ENCODE measurements around the gene FAM90A26. TPM values are rescaled to one million over a fixed set of nuclear protein-coding genes. Genes with fewer than 3 reads are reported as not detected.
A peak's percentile ranks its signal among the peaks of the same experiment; 100 is the strongest.
"Not testable (repeated sequence)": the region's sequence is repeated elsewhere in the genome, so short reads cannot be mapped to it uniquely, and the experiment has no call there.

Gene FAM90A26
- polyA plus RNA-seq, 1 of the 3 experiments (the other 2 are of a cell fraction): not detected

GRCh38 chr4:9146967-9147366 lies 23.2 kb upstream of the FAM90A26 start:
- no peaks in the 10 kb centered on the region for H3F3A ChIP-seq (replicated peaks; ENCODE audit: insufficient read depth)
- no peaks in the 10 kb centered on the region for H3K9me2 ChIP-seq
- 77% methylated on average over 9 of the region's 9 CpGs for WGBS (ENCODE audit: low lambda C conversion rate)
- TF ChIP-seq CHD2 (IDR thresholded peaks at IDR 0.05; ENCODE audit: low read length, partially characterized antibody): no peak
- no peak for TF ChIP-seq SMC3 (IDR thresholded peaks at IDR 0.05; ENCODE audit: low read depth, low read length)
- TF ChIP-seq TAF1 (IDR thresholded peaks at IDR 0.05; ENCODE audit: borderline replicate concordance, low read depth, low read length): no peak
- no peak for TF ChIP-seq USF2 (IDR thresholded peaks at IDR 0.05; ENCODE audit: borderline replicate concordance, low read depth, low read length)
- TF ChIP-seq RXRA (IDR thresholded peaks at IDR 0.05; ENCODE audit: borderline replicate concordance, low read depth): no peak
- no peak for TF ChIP-seq TEAD4 (IDR thresholded peaks at IDR 0.05; ENCODE audit: borderline replicate concordance, insufficient read depth)
- no peak overlapping the region for H3K9ac ChIP-seq
- H3K9me3 ChIP-seq: no peaks in the 10 kb centered on the region
- H3K4me3 ChIP-seq (ENCODE audit: low read depth in 2 of 2, low read length in 1 of 2): no peak overlapping the region
- ChIA-PET POLR2A (no interaction called here), CTCF (no interaction called here)
- no peaks in the 10 kb centered on the region for H3K36me3 ChIP-seq (replicated peaks in 1 of 2; ENCODE audit: control insufficient read depth in 1 of 2, insufficient read depth in 2 of 2, low read length in 1 of 2)
- H4K20me1 ChIP-seq (ENCODE audit: insufficient read depth): no peaks in the 10 kb centered on the region
- DNase-seq: no peak
- H3K4me1 ChIP-seq (ENCODE audit: control insufficient read depth in 1 of 2, insufficient read depth in 2 of 2, low read depth in 1 of 2, low read length in 1 of 2): no peaks in the 10 kb centered on the region
- no peak overlapping the region for H2AFZ ChIP-seq (ENCODE audit: low read depth)
- no peaks in the 10 kb centered on the region for H3K27me3 ChIP-seq (ENCODE audit: insufficient read depth)
- no peak overlapping the region for H3K27ac ChIP-seq (ENCODE audit: low read depth in 2 of 2, low read length in 1 of 2)
- H3K4me2 ChIP-seq: no peak overlapping the region
- no peaks in the 10 kb centered on the region for H3K79me2 ChIP-seq (ENCODE audit: insufficient read depth)

- H3K9me2 ChIP-seq; POLR2A ChIA-PET; H3K9me3 ChIP-seq; H3K9ac ChIP-seq; H3K27me3 ChIP-seq (ENCODE audit: insufficient read depth); H3K79me2 ChIP-seq (ENCODE audit: insufficient read depth); H3K4me2 ChIP-seq; H3K27ac ChIP-seq (ENCODE audit: low read depth in 2 of 2, low read length in 1 of 2); H3K4me1 ChIP-seq (ENCODE audit: control insufficient read depth in 1 of 2, insufficient read depth in 2 of 2, low read depth in 1 of 2, low read length in 1 of 2); H2AFZ ChIP-seq (ENCODE audit: low read depth); H3K4me3 ChIP-seq (ENCODE audit: low read depth in 2 of 2, low read length in 1 of 2); H3K36me3 ChIP-seq (replicated peaks in 1 of 2; ENCODE audit: control insufficient read depth in 1 of 2, insufficient read depth in 2 of 2, low read length in 1 of 2); DNase-seq; H4K20me1 ChIP-seq (ENCODE audit: insufficient read depth); H3F3A ChIP-seq (replicated peaks; ENCODE audit: insufficient read depth); CTCF ChIA-PET: not testable (repeated sequence)
- WGBS (ENCODE audit: low lambda C conversion rate): 88% methylated on average over 4 of the region's 4 CpGs
Observed at GRCh38 chr4:9147368-9147767, 22.8 kb upstream of the FAM90A26 start.

GRCh38 chr4:9148611-9149409 lies 21.4 kb upstream of the FAM90A26 start:
- H4K20me1 ChIP-seq (ENCODE audit: insufficient read depth); H3K4me1 ChIP-seq (ENCODE audit: control insufficient read depth in 1 of 2, insufficient read depth in 2 of 2, low read depth in 1 of 2, low read length in 1 of 2); H2AFZ ChIP-seq (ENCODE audit: low read depth); H3K27ac ChIP-seq (ENCODE audit: low read depth in 2 of 2, low read length in 1 of 2); H3K9me2 ChIP-seq; H3K4me2 ChIP-seq; H3K4me3 ChIP-seq (ENCODE audit: low read depth in 2 of 2, low read length in 1 of 2); H3K9me3 ChIP-seq; H3F3A ChIP-seq (replicated peaks; ENCODE audit: insufficient read depth); H3K79me2 ChIP-seq (ENCODE audit: insufficient read depth); H3K36me3 ChIP-seq (replicated peaks in 1 of 2; ENCODE audit: control insufficient read depth in 1 of 2, insufficient read depth in 2 of 2, low read length in 1 of 2); POLR2A ChIA-PET; DNase-seq; H3K9ac ChIP-seq; CTCF ChIA-PET; H3K27me3 ChIP-seq (ENCODE audit: insufficient read depth): not testable (repeated sequence)
- 32% methylated on average over 7 of the region's 7 CpGs for WGBS (ENCODE audit: low lambda C conversion rate)
- TF ChIP-seq CTCF (IDR thresholded peaks at IDR 0.05): peak; percentile 34; the same call in 1 of the 2 replicates

- 8% methylated on average over 10 of the region's 12 CpGs for WGBS (ENCODE audit: low lambda C conversion rate)
- peak overlapping the region; percentile 71 for H3K9ac ChIP-seq
Observed at GRCh38 chr4:9151809-9152179, 18.4 kb upstream of the FAM90A26 start.

More at GRCh38 chr4:9151809-9152179, 18.4 kb upstream of the FAM90A26 start:
- CTCF ChIA-PET: interaction anchor here (0.6 kb wide), 1 partner anchor 1270 kb away, joined by 3 read pairs; no protein-coding TSS in a partner anchor
- H3K9me3 ChIP-seq; H4K20me1 ChIP-seq (ENCODE audit: insufficient read depth); H3K27me3 ChIP-seq (ENCODE audit: insufficient read depth); H3K4me1 ChIP-seq (ENCODE audit: control insufficient read depth in 1 of 2, insufficient read depth in 2 of 2, low read depth in 1 of 2, low read length in 1 of 2); POLR2A ChIA-PET; DNase-seq; H3F3A ChIP-seq (replicated peaks; ENCODE audit: insufficient read depth); H3K9me2 ChIP-seq; H3K79me2 ChIP-seq (ENCODE audit: insufficient read depth); H3K36me3 ChIP-seq (replicated peaks in 1 of 2; ENCODE audit: control insufficient read depth in 1 of 2, insufficient read depth in 2 of 2, low read length in 1 of 2): not testable (repeated sequence)
- peak overlapping the region; percentile 55 to 76 for H3K4me3 ChIP-seq (ENCODE audit: low read depth in 2 of 2, low read length in 1 of 2)
- peak overlapping the region in 1 of 2 experiments; percentile 55; a peak in 2 of 4 replicates for H3K27ac ChIP-seq (ENCODE audit: low read depth in 2 of 2, low read length in 1 of 2)
- peak overlapping the region; percentile 70 for H3K4me2 ChIP-seq
- H2AFZ ChIP-seq (ENCODE audit: low read depth): peak overlapping the region; percentile 93
